Duodenal mucosa (tissue), 2 donors: ENCODE data around the gene TRAPPC4.

ENCODE experiments used
- H3K27ac ChIP-seq: one replicate; pipeline ENCODE4 v1.7.0; 2013; ENCODE audit warnings: low read depth, low read length
- H3K27me3 ChIP-seq, 2 donors: one replicate each; pipeline ENCODE4 v1.7.0; 2013; ENCODE audit warnings: low read length in 2 of 2, control low read depth in 1 of 2; ENCODE audit not compliant: insufficient read depth in 2 of 2, control insufficient read depth in 1 of 2
- H3K36me3 ChIP-seq, 2 donors: one replicate each; pipeline ENCODE4 v1.7.0; 2013; ENCODE audit warnings: low read length in 2 of 2, control low read depth in 1 of 2; ENCODE audit not compliant: insufficient read depth in 2 of 2, control insufficient read depth in 1 of 2
- H3K4me1 ChIP-seq, 2 donors: one replicate each; pipeline ENCODE4 v1.7.0; 2013; ENCODE audit warnings: low read length in 2 of 2, control low read depth in 1 of 2; ENCODE audit not compliant: insufficient read depth in 2 of 2, control insufficient read depth in 1 of 2
- H3K4me3 ChIP-seq, 2 donors: one replicate each; pipeline ENCODE4 v1.7.0; 2013; ENCODE audit warnings: low read length in 2 of 2, low read depth in 1 of 2
- H3K9ac ChIP-seq, 2 donors: one replicate each; pipeline ENCODE4 v1.7.0; 2013; ENCODE audit warnings: low read length in 2 of 2, low read depth in 1 of 2
- H3K9me3 ChIP-seq, 2 donors: one replicate each; pipeline ENCODE4 v1.7.0; 2013; ENCODE audit warnings: low read length in 2 of 2, control low read depth in 1 of 2; ENCODE audit not compliant: control insufficient read depth in 1 of 2

Gene TRAPPC4

DNA sequence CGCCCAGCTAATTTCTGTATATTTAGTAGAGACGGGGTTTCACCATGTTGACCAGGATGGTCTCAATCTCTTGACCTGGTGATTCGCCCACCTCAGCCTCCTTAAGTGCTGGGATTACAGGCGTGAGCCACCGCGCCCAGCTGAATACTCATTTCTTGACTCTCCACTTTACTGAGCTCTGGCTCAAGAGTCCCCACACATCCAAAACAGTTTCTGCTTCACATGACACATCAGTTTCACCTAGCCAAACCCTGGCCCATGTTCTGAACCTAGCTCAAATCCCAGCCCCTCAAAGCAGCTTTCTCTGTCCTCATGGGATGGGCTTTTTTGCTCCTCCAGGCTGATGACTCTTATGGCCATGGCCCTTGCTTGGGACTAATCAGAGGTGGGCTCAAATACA, 28.6 kb downstream of the TRAPPC4 start:
- Histone ChIP-seq H3K9ac (no peak overlapping the region), H3K4me3 (no peak overlapping the region), H3K27me3 (no peaks in the 10 kb centered on the region), H3K27ac (no peak overlapping the region), H3K4me1 (no peaks in the 10 kb centered on the region), H3K36me3 (peaks cover 45 to 79% of the 10 kb centered on the region in 2 donors), H3K9me3 (no peaks in the 10 kb centered on the region)

DNA sequence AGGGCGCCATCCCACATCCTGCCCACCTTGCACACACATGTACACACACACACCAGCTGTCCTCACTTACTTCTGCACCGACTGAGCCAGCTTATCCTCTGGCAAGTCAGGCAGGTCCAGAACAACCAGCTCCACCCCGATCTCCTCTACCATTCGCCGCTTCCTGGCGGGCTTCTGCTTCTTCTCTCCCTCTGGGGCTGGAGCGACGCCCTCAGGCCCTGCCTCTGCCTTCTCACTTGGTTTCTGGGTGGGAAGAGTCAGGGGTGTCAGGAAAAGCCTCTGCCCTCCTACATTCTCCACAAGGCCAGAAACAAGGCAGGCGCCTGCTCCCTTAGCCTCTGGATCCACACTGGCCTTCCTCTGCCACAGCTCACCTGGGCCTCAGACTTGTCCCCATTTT, 30.1 kb downstream of the TRAPPC4 start:
- no peak overlapping the region for H3K4me3 ChIP-seq
- no peaks in the 10 kb centered on the region for H3K27me3 ChIP-seq
- peaks cover 59 to 93% of the 10 kb centered on the region in 2 donors for H3K36me3 ChIP-seq
- H3K9me3 ChIP-seq = no peaks in the 10 kb centered on the region
- no peak overlapping the region for H3K27ac ChIP-seq
- H3K4me1 ChIP-seq = no peaks in the 10 kb centered on the region
- no peak overlapping the region for H3K9ac ChIP-seq

DNA sequence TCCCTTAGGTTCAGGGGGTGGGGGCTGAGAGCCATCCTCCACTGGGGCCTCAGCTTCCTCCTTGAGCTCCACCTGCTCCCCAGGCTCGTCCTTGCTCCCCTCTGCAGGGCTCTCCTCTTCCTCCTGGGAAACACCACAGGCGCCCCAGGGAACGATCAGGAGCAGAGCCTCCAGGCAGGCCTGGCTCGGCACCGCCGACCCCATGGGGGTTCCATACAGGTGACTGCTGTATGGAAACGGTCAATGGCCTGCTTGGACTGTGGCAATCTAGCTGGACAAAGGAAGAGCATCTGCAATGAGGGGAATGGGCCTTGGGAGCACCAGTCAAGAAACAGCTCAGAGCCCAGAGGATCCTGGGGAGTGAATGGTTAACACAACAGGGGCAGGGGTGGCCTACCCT, 30.5 kb downstream of the TRAPPC4 start:
- H3K4me1 ChIP-seq = no peaks in the 10 kb centered on the region
- H3K4me3 ChIP-seq = no peak overlapping the region
- H3K27me3 ChIP-seq = no peaks in the 10 kb centered on the region
- H3K9ac ChIP-seq = no peak overlapping the region
- peaks cover 63 to 98% of the 10 kb centered on the region in 2 donors for H3K36me3 ChIP-seq
- H3K9me3 ChIP-seq = no peaks in the 10 kb centered on the region
- H3K27ac ChIP-seq = no peak overlapping the region

DNA sequence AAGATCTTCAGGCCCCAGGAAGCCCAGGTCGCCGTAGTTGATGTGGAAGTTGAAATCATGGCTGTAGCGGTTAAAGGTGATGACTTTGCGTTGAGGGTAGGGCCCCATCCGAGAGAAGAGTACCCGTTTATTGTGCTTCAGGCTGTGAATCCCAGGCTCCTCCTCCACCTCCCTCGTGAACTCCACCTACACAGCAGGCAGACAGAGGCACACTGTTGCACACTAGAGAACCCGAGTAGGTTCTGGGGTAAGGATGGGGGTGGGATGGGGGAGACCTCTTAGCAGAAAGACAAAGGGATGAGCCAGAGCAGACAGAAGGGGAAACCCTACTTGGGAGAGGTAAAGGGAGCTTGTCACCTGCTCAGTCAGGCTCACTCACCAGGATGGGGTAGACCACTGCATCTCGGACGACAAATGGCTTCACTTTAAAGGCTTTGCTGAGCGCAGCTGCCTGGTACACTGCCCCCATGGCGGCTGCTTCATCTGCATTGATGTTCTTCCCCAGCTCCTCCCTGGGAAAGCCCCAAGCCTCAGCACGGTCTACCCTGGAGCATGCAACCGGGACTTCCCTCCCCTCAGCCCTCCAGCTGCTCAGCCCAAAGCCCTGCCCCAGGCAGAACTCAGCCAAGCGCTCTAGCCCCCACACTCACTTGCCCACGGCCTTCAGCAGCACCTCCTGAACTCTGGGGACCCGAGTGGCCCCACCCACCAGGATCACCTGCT, 33.0 kb downstream of the TRAPPC4 start:
- Histone ChIP-seq H3K4me3 (no peak overlapping the region), H3K36me3 (peaks cover 66 to 88% of the 10 kb centered on the region in 2 donors), H3K27me3 (no peaks in the 10 kb centered on the region), H3K4me1 (peaks cover 15 to 16% of the 10 kb centered on the region in 2 donors), H3K9ac (no peak overlapping the region), H3K9me3 (no peaks in the 10 kb centered on the region), H3K27ac (no peak overlapping the region)

DNA sequence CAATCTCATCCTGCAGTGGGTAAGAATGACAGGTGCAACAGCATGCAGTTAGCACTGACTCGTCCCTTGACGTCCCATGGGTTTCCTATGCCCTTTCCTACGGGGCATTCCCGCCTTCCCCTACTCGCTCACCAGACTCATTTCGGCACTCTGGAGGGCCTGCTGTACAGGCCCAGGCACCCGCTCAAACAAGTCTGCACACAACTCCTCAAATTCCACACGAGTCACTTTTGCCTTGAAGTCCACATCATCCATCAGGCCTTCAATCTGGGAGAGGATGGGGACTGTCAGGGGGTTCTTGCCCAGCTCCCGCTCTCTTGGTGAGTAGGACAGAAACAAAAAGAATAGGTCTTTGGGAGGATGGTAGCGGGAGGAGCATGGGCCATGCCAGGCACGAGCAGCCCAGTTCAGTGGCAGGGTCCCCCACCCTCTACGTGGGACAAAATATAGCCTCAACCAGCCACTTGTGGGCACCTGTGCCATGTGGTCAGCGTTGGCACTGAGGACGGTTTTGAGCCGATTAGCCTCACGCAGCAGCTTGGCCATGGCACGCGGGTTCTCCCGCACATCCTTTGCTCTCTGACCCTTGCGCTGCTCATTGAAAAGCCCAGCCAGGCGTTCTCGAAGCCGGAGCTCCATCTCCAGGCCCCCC, 33.7 kb downstream of the TRAPPC4 start:
- Histone ChIP-seq H3K9ac (no peak overlapping the region), H3K36me3 (peaks cover 62 to 81% of the 10 kb centered on the region in 2 donors), H3K4me1 (peaks cover 15 to 16% of the 10 kb centered on the region in 2 donors), H3K4me3 (no peak overlapping the region), H3K9me3 (no peaks in the 10 kb centered on the region), H3K27me3 (no peaks in the 10 kb centered on the region), H3K27ac (no peak overlapping the region)

DNA sequence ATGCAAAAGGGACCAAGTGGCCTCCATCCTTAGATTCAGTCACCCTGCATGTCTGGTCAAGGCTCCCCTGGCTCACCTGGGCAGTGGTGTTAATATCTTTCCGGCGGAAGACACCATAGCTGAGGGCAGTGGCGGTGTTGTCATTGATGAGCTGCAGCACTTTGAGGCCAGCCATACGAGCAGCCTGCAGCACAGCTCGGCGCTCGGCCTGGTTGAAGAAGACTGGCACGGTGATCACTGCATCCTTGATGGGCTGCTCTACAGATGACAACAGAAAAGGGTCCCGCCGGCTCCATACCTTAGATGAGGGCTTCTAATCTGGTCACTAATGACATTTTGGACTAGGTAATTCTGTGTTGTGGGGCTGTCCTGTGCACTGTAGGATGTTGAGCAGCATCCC, 35.9 kb downstream of the TRAPPC4 start:
- Histone ChIP-seq H3K9me3 (no peaks in the 10 kb centered on the region), H3K4me3 (no peak overlapping the region), H3K9ac (no peak overlapping the region), H3K36me3 (peaks cover 44 to 59% of the 10 kb centered on the region in 2 donors), H3K27ac (no peak overlapping the region), H3K4me1 (peaks cover 19 to 22% of the 10 kb centered on the region in 2 donors), H3K27me3 (no peaks in the 10 kb centered on the region)

DNA sequence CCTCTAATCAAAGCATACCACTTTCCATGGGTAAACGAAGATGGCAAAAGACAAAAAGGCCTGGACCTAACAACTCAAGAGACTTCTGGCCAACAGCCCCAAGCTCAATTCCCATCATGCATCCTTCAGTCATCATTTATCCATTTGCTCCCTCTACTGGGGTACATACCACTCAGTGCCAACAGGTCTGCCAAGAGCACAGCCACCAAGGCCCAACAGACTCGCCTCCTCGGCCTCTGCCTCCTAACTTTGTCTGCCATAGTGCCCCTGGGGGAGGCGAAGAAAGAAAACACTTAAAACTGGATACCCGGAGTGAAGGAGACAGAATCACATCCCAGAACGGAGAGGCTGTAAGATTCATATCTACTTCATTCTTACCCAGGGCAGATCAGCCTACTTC, 37.3 kb downstream of the TRAPPC4 start:
- Histone ChIP-seq H3K9me3 (no peaks in the 10 kb centered on the region), H3K27ac (no peak overlapping the region), H3K4me1 (peaks cover 19 to 22% of the 10 kb centered on the region in 2 donors), H3K9ac (peak overlapping the region; percentile 67 to 75), H3K27me3 (no peaks in the 10 kb centered on the region), H3K4me3 (peak overlapping the region; percentile 75 to 84), H3K36me3 (peaks cover 40 to 46% of the 10 kb centered on the region in 2 donors)

DNA sequence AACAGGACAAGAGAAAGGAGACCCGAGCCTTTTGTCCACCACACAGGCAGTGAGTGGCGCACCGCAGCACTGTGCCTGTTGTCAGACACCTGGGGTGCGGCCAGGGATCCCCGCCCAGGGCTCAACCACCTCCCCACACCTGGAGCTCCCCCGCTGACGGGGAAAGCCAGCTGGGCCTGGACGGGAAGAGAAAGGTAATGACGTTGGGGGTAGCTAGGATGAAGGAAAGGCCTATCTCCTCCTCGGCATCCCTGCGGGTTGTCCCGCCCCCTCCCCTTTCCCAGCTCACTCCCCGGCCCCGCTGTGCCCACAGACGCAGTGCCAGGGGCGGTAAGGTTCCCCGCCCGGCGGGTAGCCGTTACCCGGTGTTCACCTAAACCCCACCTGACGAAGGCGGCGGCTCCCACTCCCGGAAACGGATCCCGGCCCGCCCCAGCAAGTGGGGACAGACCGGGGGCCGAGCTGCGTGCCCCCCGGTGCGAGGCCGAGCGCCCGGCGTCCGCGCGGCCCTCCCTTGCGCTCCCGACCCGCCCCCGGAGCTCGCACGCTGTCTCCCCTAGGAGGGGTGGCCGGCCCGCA, 37.9 kb downstream of the TRAPPC4 start:
- Histone ChIP-seq H3K36me3 (peaks cover 37 to 40% of the 10 kb centered on the region in 2 donors), H3K4me1 (peaks cover 19 to 22% of the 10 kb centered on the region in 2 donors), H3K27ac (peak overlapping the region; percentile 73), H3K9ac (peak overlapping the region; percentile 67 to 75), H3K27me3 (no peaks in the 10 kb centered on the region), H3K9me3 (no peaks in the 10 kb centered on the region), H3K4me3 (peak overlapping the region; percentile 75 to 84)

DNA sequence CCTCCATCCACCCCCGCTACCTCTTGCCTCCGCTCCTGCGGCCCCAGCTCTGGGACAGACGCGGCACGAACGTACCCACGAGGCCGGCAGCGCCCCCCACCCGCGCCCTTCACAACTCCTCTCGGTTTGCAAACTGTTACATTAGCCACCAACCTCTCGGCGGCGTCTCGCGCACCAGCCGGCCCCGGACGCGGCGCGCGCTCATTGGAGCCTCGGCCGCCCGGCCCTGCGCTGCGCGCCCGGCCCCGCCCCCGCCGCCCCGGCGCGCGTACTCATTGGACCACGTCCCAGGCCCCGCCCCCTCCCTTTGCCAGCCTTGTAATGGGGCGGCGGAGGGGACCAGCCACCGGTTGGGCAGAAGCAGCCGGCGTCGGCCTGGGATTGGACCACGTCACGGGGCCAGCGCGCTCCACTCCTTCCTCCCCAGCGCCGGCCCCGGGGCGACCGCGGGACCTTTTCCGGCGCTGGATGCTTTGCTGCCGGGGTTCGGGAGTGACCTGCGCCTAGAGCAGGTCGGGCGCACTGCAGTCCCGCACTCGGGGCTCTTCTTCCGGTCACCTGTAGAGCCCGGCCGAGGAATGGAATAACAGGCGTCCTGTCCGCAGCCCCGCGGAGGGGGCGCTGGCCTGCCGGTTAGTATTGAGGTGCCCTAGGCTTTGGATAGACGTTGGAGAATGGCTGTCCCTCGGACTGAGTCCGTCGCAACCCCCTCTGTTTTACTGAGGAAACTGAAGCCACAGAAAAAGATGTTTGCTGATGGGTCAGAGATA, 38.6 kb downstream of the TRAPPC4 start, which contains the start of gene HYOU1:
TSS of gene HYOU1 (minus strand) at position 206 of the 770 bp plus-strand sequence. CDS start 1,045 bp downstream, outside the sequence.
- Histone ChIP-seq H3K4me1 (peaks cover 19 to 22% of the 10 kb centered on the region in 2 donors), H3K4me3 (peak within 1 kb of the TSS; percentile 84 to 94), H3K27me3 (no peaks in the 10 kb centered on the region), H3K36me3 (peaks cover 30 to 33% of the 10 kb centered on the region in 2 donors), H3K9me3 (no peaks in the 10 kb centered on the region), H3K9ac (peak within 1 kb of the TSS; percentile 71 to 75), H3K27ac (peak within 1 kb of the TSS; percentile 73)
